ENCODE results near the gene SRGAP2C.
"Not testable (repeated sequence)": the region's sequence is repeated elsewhere in the genome, so short reads cannot be mapped to it uniquely, and the experiment has no call there.

The SRGAP2C gene

DNA sequence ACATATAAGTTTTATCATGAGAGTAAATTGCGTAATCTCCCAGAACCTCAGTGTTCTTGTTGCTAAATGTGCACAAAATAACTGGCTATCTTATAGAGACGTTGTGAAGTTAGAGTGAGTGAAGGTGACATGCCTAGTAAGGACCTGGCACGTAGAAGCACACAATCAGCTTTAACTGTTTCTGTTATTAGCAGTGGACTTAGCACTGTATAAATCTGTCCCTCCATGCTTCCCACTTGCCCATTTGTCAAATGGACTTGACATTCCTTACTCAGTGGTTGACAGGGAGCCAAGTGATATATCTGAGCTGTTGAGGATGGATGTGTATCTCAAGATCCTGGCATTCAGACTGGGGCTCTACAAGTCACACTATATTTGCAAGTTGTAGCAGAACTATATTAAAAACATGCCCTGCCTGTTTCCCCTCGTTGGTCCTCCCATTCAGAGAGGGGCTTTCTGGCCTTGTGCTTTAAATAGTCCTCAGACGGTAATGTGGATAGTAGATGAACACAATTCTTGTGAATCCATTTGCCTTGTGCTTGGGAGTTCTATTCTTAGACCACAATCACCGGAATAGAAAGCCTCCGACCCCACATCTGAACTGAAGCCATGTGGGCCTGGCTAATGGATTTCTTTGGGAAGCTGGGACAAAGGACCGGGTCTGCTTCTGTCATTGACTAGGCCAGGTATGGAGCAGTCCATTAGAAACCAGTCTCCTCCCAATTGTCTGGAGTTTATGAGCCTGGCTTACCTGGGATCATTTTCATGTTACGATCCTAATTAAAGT lies 43.0 kb downstream of the SRGAP2C start:
- DNase-seq (ENCODE audit: low spot score) = not testable (repeated sequence)

DNA sequence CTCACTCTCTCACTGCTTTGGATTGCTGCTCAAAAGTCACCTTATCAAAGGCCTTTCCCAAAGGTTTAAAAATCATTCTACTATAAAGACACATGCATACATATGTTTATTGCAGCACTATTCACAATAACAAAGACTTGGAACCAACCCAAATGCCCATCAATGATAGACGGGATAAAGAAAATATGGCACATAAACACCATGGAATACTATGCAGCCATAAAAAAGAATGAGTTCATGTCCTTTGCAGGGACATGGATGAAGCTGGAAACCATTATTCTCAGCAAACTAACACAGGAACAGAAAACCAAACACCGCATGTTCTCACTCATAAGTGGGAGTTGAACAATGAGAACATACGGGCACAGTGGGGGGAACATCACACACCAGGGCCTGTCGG lies 45.9 kb downstream of the SRGAP2C start:
- DNase-seq (ENCODE audit: low spot score) = not testable (repeated sequence)

DNA sequence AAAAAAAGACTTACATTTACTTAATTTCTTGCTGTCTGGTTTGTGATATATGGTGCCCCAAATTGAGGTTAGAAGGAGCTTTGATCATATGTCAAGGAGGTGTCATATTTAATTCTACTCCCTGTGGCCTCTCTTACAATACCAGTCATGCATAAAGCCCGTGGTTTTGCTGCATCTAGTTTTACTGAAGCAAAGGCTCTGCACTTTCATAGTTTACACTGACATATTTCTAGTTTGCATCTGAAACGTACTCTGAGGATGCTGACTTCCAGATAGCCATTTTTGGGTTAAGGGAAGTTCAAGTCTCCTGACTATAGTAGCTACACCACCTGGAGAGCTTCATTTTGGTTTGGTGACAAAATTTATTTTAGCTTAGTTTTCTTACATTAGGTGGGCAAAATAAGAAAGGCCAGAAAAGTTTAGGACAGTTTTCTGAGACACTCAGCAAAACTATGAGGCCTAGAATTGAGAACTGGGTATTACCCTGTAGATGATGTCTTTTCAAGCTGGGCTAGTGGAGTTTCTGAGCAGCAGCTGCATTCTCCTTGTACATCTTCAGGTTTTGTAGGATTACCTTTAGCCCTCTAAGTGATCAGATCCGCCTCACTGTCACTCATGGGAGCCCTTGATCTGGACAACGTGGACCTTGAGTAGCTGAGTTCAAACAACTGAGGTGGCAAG lies 47.8 kb downstream of the SRGAP2C start:
- DNase-seq (ENCODE audit: low spot score) = not testable (repeated sequence)

DNA sequence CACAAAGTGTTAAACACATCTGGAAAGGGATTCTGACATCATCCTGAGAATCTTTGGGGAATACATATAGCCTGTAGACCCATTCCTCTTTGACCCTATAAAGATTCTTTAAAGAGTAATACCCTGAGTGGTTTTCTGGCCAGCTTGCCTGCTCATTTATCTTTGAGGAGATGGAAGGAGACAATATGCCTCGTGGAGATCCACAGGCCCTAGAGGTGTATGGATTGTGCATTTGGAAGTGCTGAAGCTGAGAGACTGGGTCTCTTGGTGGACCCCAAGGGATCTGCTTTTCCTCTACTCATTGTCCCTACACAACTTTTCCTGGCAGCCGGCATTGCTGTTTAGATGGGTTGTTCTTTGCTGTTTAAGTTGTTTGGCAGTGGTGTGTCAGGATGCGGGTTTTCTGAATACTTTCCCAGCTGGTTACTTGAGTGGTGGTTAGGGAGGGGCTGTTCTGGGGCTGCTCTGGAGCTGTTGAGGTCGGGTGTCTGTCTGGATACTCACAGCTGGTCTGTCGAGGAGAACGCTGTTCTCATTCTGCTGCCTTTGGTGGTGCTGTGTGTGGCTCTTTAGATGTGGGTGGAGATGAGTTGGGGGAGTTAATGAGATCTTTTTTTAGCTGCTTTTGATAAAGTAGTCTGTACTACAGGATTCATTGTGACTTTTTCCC lies 49.5 kb downstream of the SRGAP2C start:
- DNase-seq (ENCODE audit: low spot score) = not testable (repeated sequence)

DNA sequence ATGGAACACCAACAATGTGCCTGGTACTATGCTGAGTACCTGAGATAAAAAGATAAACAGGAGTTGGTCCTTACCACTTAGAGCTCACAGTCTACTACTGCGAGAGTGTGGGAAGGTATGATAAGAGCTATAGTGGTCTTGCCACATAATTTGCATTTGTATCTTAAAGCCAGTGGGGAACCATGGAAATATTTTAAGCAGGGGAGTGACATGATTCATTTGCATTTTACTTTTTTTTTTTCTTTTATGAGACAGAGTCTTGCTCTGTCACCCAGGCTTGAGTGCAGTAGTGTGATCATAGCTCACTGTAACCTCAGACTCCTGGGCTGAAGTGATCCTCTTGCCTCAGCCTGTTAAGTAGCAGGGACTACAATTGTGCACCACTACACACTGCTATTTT lies 53.6 kb downstream of the SRGAP2C start:
- not testable (repeated sequence) for DNase-seq (ENCODE audit: low spot score)

DNA sequence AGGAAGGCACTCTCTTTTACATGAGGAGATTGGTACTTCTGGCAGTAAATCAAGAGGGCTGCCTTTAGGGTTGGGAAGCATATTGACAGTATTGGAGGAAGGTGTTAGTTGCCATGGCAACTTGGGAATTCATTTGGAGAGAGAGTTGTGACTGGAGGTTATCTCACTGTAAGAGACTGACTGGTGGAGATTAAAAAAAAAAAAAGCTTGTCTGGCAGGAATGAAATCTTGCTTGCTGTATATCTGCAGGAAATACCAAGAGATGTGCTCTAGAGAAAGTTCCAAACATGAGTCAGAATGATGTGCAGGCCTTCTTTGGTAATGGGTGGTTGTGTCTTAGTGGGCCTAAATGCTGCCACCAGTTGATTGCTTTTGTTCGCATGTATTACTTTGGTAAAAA lies 59.1 kb downstream of the SRGAP2C start:
- DNase-seq (ENCODE audit: low spot score) = not testable (repeated sequence)

DNA sequence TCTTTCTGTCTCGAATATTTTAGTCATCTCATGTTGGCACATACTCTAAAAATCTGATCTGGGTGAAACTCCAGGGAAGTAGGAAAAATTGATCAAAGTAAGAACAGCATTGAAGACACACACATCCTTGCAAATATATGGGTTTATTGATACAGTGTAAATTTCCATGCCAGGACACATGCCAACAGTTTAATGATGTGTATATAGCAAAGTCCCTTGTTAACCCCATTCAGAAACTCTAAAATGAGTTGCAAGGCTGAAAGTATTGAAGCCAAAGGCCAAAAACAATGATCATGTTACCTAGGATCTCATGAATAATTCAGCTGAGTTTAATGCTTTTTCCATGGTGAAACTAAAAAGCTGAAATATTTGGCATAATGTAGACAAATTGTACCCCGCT lies 61.6 kb downstream of the SRGAP2C start:
- DNase-seq (ENCODE audit: low spot score) = not testable (repeated sequence)

DNA sequence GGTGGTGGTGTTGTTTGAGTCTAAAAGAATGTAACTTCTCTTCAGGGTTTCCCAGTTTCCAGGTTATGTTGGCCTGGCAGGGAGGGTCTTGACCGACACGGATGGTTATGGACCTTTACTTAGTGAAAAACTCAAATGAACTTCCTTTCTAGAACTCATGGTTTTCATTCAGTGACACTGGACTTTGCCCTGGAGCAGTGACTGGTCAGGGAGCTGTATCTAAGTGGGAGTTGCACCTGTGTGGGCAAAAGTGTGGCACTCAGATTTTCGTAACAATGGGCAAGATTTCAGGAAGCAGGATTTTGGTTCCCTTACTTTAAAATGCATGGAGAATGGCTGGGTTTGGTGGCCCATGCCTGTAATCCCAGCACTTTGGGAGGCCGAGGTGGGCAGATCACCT lies 67.9 kb downstream of the SRGAP2C start:
- not testable (repeated sequence) for DNase-seq (ENCODE audit: low spot score)

DNA sequence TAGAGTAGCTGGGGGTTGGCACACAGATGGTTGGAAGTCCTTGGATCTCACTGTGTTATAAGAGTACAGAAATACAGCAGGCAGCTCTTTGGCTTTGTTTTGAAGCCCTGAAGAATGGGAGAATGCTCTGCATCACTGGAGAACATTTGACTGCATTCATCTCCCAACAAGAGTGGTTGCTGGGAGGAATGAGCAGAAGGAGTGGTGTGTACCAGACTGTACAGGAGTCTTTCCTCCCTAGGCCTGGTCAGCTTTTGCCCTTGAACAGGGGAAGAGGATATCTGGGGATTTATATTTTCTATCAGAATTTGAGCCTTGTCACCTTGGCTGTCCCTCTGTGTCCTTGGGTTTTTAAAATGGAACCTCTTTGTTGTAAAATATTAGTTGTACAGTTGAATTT lies 69.8 kb downstream of the SRGAP2C start:
- not testable (repeated sequence) for DNase-seq (ENCODE audit: low spot score)

DNA sequence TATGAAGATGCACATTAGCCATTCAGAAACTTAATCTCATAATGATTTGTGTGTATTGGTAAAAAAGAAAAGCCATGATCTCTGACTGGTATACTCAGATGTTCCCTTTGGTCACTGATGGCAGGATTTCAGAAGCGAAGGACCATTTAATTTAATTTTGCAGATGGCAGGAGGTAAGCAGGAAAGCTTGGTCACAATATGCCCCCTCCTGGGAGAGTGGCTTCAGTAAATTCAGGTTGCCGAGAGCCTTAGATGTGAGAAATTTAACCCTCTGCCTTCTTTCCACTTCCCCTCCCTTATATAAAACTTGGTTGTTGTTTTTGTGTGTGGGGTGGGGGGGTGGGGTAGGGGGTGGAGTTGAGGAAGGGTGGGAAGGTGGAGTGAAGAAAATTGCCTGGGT lies 72.9 kb downstream of the SRGAP2C start:
- not testable (repeated sequence) for DNase-seq (ENCODE audit: low spot score)

DNA sequence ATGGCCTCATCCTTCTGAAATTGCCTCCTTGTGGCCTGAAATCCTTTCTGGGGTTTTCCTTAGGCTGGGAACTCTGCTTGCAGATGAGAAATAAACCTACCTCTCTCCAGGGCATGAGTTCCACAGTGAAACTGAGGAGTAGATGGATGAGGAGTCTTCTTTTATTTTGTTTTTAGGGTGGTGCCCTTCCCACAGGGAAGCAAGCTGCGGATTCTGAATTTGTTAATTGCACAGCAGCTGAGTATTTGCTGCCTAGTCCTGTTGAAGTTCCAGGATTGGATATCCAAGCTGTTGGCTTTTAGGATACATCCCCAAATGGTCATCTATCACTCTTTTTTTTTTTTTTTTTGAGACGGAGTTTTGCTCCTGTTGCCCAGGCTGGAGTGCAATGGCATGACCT lies 73.4 kb downstream of the SRGAP2C start:
- not testable (repeated sequence) for DNase-seq (ENCODE audit: low spot score)

DNA sequence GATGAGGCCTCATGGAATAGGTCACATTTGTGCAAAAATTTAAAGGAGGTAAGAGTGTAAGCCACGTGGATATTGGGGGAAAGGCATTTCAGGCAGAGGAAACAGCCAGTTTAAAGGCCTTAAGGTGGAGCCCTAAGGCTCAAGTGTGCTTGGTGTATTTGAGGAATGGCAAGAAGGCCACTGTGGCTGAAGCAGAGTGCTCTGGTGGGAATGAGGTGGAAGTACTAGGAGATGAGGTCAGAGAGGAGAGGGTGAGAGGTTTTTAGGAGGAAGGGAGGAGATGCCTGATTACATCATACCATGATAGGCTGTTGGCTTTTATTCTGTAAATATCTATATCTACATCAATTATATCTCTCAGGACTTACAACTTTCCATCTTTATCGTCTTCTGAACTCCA lies 75.4 kb downstream of the SRGAP2C start:
- not testable (repeated sequence) for DNase-seq (ENCODE audit: low spot score)

DNA sequence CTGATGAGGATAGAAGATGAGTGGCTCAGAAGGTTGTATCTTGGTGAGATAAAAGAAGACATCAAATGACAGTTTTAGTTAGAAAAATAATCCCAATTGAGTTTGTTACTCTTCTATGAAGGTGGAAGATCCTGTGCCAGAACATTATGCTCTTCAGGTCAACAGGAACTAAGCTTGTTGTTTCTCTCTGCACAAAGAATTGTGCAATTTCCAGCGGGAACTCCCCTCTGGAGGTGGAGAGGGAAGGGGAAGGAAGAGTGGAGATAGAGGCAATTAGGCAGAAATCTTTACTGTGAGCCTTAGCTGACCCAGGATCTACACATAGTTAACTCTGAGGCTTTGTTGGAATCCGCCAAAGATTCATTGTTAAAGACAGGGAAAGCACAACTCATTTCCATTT lies 77.4 kb downstream of the SRGAP2C start:
- DNase-seq (ENCODE audit: low spot score) = not testable (repeated sequence)

DNA sequence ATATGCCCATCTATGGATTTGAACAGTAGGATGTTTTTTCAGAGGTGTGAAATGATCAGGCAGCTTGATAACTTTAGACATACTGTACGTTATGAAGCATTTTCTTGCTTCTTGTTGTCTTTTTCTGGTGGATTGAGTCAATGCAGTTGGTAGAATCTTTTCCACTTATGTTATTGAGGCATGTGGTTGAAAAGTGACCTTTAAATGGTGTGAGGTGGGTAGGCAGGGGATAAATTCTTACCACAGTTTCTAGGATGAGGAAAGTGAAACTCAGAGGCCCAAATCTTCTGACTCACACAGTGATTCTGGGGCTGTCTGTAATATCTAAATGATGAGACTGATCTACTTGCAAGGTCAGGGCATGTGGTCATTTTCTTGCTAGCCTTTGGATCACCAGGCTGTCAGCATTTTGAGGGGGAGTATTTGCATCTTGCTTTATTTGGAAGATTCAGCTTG lies 79.0 kb downstream of the SRGAP2C start:
- DNase-seq (ENCODE audit: low spot score) = not testable (repeated sequence)

DNA sequence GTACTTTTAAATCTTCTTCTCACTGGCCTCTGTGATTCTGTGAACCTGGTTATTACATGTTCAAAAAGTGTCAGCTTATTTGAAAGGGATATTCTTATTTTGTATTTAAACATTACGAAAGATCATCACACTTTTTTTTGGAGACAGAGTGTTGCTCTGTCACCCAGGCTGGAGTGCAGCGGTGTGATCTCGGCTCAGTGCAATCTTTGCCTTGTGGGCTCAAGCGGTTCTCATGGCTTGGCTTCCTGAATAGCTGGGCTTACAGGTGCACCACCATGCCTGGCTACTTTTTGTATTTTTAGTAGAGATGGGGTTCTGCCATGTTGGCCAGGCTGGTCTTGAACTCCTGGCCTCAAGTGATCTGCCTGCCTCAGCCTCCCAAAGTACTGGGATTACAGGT lies 82.3 kb downstream of the SRGAP2C start:
- not testable (repeated sequence) for DNase-seq (ENCODE audit: low spot score)

DNA sequence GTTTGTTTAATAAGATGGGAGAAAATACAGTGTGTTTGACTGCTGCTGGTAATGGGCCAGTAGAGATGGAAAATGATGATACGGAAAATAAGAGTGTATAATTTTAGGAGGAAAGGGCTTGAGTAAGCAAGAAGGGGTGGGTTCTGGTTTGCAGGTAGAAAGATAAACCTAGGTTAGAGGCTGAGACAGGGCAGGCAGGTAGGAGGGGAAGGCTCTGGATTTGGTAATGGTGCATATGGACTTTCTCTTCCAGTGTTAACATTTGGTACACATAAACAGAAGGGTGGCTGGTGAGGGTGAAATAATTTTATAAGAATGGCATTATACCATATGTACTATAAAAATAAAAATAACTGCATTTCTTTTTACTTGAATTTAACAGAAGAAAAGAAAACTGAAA lies 84.5 kb downstream of the SRGAP2C start:
- DNase-seq (ENCODE audit: low spot score) = not testable (repeated sequence)

DNA sequence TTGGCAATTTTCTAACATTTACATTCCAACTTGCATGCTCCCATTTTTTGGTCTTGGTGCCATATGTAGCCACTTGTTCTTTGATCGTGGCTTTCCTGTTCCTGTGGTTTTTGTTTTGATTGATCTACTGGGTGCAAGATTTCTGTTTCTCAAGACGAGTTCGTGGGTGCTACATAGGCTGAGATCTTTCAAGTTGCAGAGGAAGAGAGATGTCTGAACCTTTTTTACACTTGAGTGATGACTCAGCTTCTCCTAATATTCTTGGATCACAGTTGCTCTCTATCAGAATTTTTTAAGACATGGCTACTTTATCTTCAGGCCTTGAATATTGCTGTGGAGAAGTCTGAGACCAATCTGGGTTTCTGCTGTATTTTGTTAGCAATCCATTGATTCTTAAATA lies 85.2 kb downstream of the SRGAP2C start:
- not testable (repeated sequence) for DNase-seq (ENCODE audit: low spot score)

DNA sequence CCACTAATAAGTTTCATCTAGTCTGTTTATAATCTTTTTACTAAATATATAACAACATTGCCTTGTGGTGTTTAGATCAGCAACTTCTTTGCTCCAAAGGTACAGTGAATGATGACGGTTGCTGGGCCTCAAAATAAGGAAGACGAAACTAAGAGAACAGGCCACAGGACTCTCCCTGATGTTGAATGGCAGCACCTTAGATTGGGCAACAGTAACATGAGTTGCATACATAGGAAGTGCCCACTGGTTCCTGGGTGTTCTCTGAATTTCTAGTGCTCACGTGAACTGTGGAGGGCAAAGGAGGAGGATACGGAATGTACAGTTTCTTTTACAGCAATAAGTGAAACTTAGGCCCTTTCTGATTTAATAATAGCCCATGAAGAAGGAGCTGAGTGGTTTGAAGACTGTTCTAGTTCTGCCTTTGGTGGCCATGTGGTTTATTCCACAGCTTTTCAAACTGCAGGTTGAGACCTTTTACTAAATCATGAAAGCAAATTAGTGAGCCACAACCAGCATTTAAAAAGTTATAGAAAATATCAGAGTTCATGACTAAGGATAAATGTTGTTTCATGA lies 86.5 kb downstream of the SRGAP2C start:
- not testable (repeated sequence) for DNase-seq (ENCODE audit: low spot score)

DNA sequence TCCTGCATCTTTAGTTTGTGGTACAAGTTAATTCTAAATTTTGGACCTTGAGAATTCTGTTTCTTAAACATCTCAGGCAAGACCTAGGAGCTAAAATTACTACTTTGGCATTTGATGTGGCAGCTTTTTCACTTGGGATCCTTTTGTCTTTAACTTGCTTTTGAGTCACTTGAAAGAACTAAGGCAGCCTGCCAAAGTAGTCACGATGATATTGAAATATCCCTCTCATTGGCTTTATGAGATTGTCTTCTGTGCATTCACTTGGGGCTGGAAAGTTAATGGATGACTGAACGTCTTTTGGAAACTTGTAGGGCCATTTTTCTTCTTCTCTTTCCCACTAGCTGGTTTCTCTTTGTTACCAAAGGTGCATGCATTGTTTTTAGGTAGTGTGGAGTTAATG lies 90.7 kb downstream of the SRGAP2C start:
- DNase-seq (ENCODE audit: low spot score) = not testable (repeated sequence)

DNA sequence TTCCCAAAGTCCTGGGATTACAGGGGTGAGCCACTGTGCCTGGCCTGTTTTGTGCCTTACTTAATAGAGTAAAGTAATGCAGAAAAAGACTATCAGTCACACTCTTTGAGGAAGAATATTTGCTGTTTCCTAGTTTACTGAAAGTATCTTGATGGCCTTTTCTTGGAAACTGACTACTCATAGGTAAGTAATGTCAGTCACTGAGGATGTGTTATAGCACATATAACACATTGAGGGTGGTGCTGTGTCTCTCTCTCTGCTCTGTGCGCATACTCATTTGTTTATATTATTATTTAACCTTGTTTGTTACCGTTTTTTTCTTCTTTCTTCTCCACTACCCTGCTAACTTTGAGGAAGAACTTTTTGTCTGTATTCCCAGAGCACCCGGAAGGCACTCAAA lies 93.4 kb downstream of the SRGAP2C start:
- not testable (repeated sequence) for DNase-seq (ENCODE audit: low spot score)

DNA sequence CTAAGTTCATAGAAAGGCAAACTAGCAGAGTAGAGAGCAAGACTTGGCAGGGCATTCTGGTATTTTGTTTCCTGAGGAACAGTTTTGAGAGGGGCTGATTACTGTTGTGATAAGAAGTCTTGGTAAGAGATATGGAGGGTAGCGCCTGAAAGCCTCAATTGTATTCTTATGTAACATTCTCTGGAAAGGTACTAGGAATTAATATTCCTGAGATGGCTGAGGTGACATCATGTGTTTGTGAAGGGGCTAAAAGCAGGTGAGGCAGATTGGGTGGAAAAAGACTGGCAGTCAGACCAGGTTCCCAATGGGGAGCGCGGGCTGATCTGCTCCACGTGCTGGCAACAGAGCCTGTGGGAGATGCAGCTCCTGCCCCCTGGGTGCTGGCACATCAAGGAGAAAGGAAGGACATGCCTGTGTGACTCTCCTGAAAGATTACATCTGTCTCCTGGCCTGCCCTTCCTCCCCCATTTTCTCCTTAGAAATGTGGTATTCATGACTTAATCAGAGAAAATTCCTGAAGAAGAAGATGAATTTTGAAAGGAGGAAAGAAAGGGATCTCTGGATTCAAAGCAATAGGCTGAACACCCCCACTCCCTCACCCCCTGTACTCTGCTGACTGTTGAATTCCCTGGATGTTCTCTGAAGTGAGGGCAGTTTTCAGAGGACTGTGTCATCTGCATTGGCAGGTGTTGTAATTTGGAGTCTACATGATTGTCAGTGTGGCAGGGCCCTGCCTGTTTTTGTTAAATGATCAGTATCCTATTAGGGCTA lies 94.2 kb downstream of the SRGAP2C start:
- DNase-seq (ENCODE audit: low spot score) = not testable (repeated sequence)

DNA sequence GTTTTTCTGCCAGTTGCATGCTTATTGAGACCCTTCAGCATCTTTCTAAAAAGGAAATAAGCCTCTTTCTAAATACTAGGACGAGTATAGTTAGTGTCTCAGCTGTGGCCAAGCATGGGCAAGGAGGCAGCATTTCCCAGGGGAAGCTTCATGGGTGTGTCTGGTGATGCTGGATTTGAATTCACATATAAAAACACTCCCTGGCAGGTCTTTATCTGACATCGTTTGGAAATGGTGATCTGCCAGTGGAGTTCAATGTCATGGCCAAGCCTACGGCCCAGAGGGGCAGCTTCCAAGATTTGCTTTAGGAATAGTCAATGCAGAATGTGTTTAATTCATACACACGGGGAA lies 94.7 kb downstream of the SRGAP2C start:
- not testable (repeated sequence) for DNase-seq (ENCODE audit: low spot score)

Data from CD4-positive, alpha-beta T cell treated with Interleukin-6 at 100 ng/mL for 8 hours (primary cell).